ENCODE measurements around the gene IRGC.
A peak's percentile ranks its signal among the peaks of the same experiment; 100 is the strongest.

IRGC gene

GRCh38 chr19:43727593-43727853 lies 11.6 kb downstream of the IRGC start:
- Histone ChIP-seq H3K4me3 (ENCODE audit: low read depth, low read length) (no peak overlapping the region), H3K27ac (ENCODE audit: extremely low read depth, low read depth, low read length) (no peak overlapping the region), H3K4me1 (ENCODE audit: control insufficient read depth, insufficient read depth, low read length) (no peaks in the 10 kb centered on the region), H3K9me3 (ENCODE audit: control insufficient read depth, insufficient read depth, low read depth, low read length) (no peaks in the 10 kb centered on the region), H3K36me3 (ENCODE audit: control insufficient read depth in 2 of 2, insufficient read depth in 1 of 2, low read length in 2 of 2) (peaks cover 41 to 45% of the 10 kb centered on the region in 2 experiments)
- CTCF ChIA-PET: interaction anchor here (0.6 to 5.1 kb wide), 6 partner anchors 10 to 172 kb away, joined by 3 to 36 read pairs (median 4); no protein-coding TSS in a partner anchor
- TF ChIP-seq, protein P1, sequence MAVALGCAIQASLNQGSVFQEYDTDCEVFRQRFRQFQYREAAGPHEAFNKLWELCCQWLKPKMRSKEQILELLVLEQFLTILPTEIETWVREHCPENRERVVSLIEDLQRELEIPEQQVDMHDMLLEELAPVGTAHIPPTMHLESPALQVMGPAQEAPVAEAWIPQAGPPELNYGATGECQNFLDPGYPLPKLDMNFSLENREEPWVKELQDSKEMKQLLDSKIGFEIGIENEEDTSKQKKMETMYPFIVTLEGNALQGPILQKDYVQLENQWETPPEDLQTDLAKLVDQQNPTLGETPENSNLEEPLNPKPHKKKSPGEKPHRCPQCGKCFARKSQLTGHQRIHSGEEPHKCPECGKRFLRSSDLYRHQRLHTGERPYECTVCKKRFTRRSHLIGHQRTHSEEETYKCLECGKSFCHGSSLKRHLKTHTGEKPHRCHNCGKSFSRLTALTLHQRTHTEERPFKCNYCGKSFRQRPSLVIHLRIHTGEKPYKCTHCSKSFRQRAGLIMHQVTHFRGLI (tag by site-specific recombination; IDR thresholded peaks at IDR 0.05): no peak
- TF ChIP-seq ZNF10 (tag by site-specific recombination; IDR thresholded peaks at IDR 0.05) (peak; percentile 29; the same call in 1 of the 2 replicates), ZFP41 (tag by site-specific recombination; IDR thresholded peaks at IDR 0.05; ENCODE audit: borderline replicate concordance) (no peak), ZNF354C (tag by site-specific recombination; IDR thresholded peaks at IDR 0.05; ENCODE audit: borderline replicate concordance, low read depth) (no peak), ZNF548 (tag by site-specific recombination; IDR thresholded peaks at IDR 0.05) (no peak)
- POLR2A ChIA-PET: interaction anchor here (0.6 kb wide), 1 partner anchor 124 kb away, joined by 4 read pairs; no protein-coding TSS in a partner anchor

GRCh38 chr19:43729919-43730318 lies 14.0 kb downstream of the IRGC start:
- Histone ChIP-seq H3K9me3 (ENCODE audit: control insufficient read depth, insufficient read depth, low read depth, low read length) (no peaks in the 10 kb centered on the region), H3K36me3 (ENCODE audit: control insufficient read depth in 2 of 2, insufficient read depth in 1 of 2, low read length in 2 of 2) (peaks cover 63 to 69% of the 10 kb centered on the region in 2 experiments), H3K4me1 (ENCODE audit: control insufficient read depth, insufficient read depth, low read length) (no peaks in the 10 kb centered on the region), H3K27ac (ENCODE audit: extremely low read depth, low read depth, low read length) (no peak overlapping the region), H3K4me3 (ENCODE audit: low read depth, low read length) (no peak overlapping the region)
- ChIA-PET CTCF (interaction anchor here (0.6 to 5.1 kb wide), 7 partner anchors 15 to 68 kb away, joined by 3 to 36 read pairs (median 4); no protein-coding TSS in a partner anchor), POLR2A (interaction anchor here (0.6 kb wide), 1 partner anchor 155 kb away, joined by 6 read pairs; the partner anchor contains the start of gene XRCC1)
- TF ChIP-seq ZNF585B (tag by site-specific recombination; IDR thresholded peaks at IDR 0.05): no peak
- TF ChIP-seq YY1 (tag by site-specific recombination; IDR thresholded peaks at IDR 0.05): no peak
- no peak for TF ChIP-seq GLI4 (tag by site-specific recombination; IDR thresholded peaks at IDR 0.05)
- no peak for TF ChIP-seq ZNF596 (tag by site-specific recombination; IDR thresholded peaks at IDR 0.05)
- no peak for TF ChIP-seq SP2 (tag by site-specific recombination; IDR thresholded peaks at IDR 0.05)
- TF ChIP-seq KLF8 (tag by site-specific recombination; IDR thresholded peaks at IDR 0.05): no peak
- no peak for TF ChIP-seq ZNF558 (tag by site-specific recombination; IDR thresholded peaks at IDR 0.05)
- TF ChIP-seq, protein P2, sequence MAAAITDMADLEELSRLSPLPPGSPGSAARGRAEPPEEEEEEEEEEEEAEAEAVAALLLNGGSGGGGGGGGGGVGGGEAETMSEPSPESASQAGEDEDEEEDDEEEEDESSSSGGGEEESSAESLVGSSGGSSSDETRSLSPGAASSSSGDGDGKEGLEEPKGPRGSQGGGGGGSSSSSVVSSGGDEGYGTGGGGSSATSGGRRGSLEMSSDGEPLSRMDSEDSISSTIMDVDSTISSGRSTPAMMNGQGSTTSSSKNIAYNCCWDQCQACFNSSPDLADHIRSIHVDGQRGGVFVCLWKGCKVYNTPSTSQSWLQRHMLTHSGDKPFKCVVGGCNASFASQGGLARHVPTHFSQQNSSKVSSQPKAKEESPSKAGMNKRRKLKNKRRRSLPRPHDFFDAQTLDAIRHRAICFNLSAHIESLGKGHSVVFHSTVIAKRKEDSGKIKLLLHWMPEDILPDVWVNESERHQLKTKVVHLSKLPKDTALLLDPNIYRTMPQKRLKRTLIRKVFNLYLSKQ (tag by site-specific recombination; IDR thresholded peaks at IDR 0.05; ENCODE audit: borderline replicate concordance): no peak
- TF ChIP-seq, protein P3, sequence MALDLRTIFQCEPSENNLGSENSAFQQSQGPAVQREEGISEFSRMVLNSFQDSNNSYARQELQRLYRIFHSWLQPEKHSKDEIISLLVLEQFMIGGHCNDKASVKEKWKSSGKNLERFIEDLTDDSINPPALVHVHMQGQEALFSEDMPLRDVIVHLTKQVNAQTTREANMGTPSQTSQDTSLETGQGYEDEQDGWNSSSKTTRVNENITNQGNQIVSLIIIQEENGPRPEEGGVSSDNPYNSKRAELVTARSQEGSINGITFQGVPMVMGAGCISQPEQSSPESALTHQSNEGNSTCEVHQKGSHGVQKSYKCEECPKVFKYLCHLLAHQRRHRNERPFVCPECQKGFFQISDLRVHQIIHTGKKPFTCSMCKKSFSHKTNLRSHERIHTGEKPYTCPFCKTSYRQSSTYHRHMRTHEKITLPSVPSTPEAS (tag by site-specific recombination; IDR thresholded peaks at IDR 0.05): no peak
- TF ChIP-seq OSR2 (tag by site-specific recombination; IDR thresholded peaks at IDR 0.05): no peak

GRCh38 chr19:43731346-43731745 lies 15.5 kb downstream of the IRGC start:
- POLR2A ChIA-PET: no interaction called here
- TF ChIP-seq GLIS1 (tag by site-specific recombination; IDR thresholded peaks at IDR 0.05): peak; percentile 36; the same call in 1 of the 2 replicates
- TF ChIP-seq PRDM10 (tag by site-specific recombination; IDR thresholded peaks at IDR 0.05): peak; percentile 78
- no peak for TF ChIP-seq ZNF621 (tag by site-specific recombination; IDR thresholded peaks at IDR 0.05)
- no peak for TF ChIP-seq WT1 (tag by site-specific recombination; IDR thresholded peaks at IDR 0.05)
- peak; percentile 93 for TF ChIP-seq ZIC2 (tag by site-specific recombination; IDR thresholded peaks at IDR 0.05)
- TF ChIP-seq ZNF24 (tag by site-specific recombination; IDR thresholded peaks at IDR 0.05): no peak
- TF ChIP-seq ZNF214 (tag by site-specific recombination; IDR thresholded peaks at IDR 0.05; ENCODE audit: borderline replicate concordance): no peak
- TF ChIP-seq PATZ1 (tag by site-specific recombination; IDR thresholded peaks at IDR 0.05): peak; percentile 27; the same call in 1 of the 2 replicates
- Histone ChIP-seq H3K36me3 (ENCODE audit: control insufficient read depth in 2 of 2, insufficient read depth in 1 of 2, low read length in 2 of 2) (peaks cover 71 to 83% of the 10 kb centered on the region in 2 experiments), H3K4me3 (ENCODE audit: low read depth, low read length) (no peak overlapping the region), H3K27ac (ENCODE audit: extremely low read depth, low read depth, low read length) (no peak overlapping the region; the same call in 1 of the 2 replicates), H3K4me1 (ENCODE audit: control insufficient read depth, insufficient read depth, low read length) (no peaks in the 10 kb centered on the region), H3K9me3 (ENCODE audit: control insufficient read depth, insufficient read depth, low read depth, low read length) (no peaks in the 10 kb centered on the region)
- CTCF ChIA-PET: interaction anchor here (1.3 to 2.3 kb wide), 2 partner anchors 14 to 44 kb away, joined by 4 to 10 read pairs; no protein-coding TSS in a partner anchor
